B cell (primary cell): ENCODE measurements around the gene USO1. TPM values are rescaled to one million over a fixed set of nuclear protein-coding genes. Genes with fewer than 3 reads are reported as not detected.
"Not testable (repeated sequence)": the region's sequence is repeated elsewhere in the genome, so short reads cannot be mapped to it uniquely, and the experiment has no call there.

ENCODE experiments used
- ATAC-seq: fragments of 200-7000 bp; cut with Tn5 transposase; one replicate; pipeline ENCODE4 v1.10.0; 2021; ENCODE audit warnings: low read depth, mild to moderate bottlenecking, moderate number of reproducible peaks, moderate library complexity
- CTCF ChIA-PET: fragments of 350-600 bp; sonication (Branson Sonifier 250); formaldehyde crosslinking; loops from one replicate; lab custom pipeline; 2021; ENCODE audit warnings: antibody characterized with exemption, inconsistent platforms; lab: Charles Lee
- POLR2A ChIA-PET: fragments of 350-600 bp; sonication (Branson Sonifier 250); formaldehyde crosslinking; loops from one replicate; lab custom pipeline; 2021; ENCODE audit warnings: antibody characterized with exemption; lab: Charles Lee
- DNase-seq: peaks from one replicate; pipeline ENCODE4 v3.0.0; 2013
- H2AFZ ChIP-seq: 2 replicates; pipeline ENCODE4 v1.6.1; 2012; ENCODE audit warnings: mild to moderate bottlenecking, low read depth, low read length; ENCODE audit not compliant: insufficient read depth, poor library complexity, severe bottlenecking
- H3K27ac ChIP-seq, 2 donors: 1 replicate in 1 of 2; 2 replicates in 1 of 2; pipeline ENCODE4 v1.5.1; 2012 to 2013; ENCODE audit warnings: low read length in 2 of 2, mild to moderate bottlenecking in 2 of 2, moderate library complexity in 1 of 2
- H3K27me3 ChIP-seq, 4 experiments: fragments of 200-600 bp in 1 of 4; sonication (generic) in 1 of 4; replicated peaks in 1 of 4; 1 replicate in 2 of 4; 2 replicates in 2 of 4; pipeline versions ENCODE4 v1.6.1 to v1.7.0; 2013 to 2016; ENCODE audit warnings: low read length in 3 of 4, mild to moderate bottlenecking in 2 of 4, mixed read lengths in 1 of 4, moderate library complexity in 1 of 4; ENCODE audit not compliant: insufficient read depth in 4 of 4, control insufficient read depth in 3 of 4; ENCODE audit errors: control extremely low read depth in 1 of 4
- H3K36me3 ChIP-seq, 2 experiments: replicated peaks in 1 of 2; 1 replicate in 1 of 2; 2 replicates in 1 of 2; pipeline versions ENCODE4 v1.6.1 to v1.7.1; 2013; ENCODE audit warnings: low read length in 1 of 2; ENCODE audit not compliant: insufficient read depth in 2 of 2, control insufficient read depth in 1 of 2; ENCODE audit errors: control extremely low read depth in 1 of 2, extremely low read depth in 1 of 2
- H3K4me1 ChIP-seq, 2 donors: fragments of 200-600 bp in 1 of 2; sonication (generic) in 1 of 2; 1 replicate in 1 of 2; 2 replicates in 1 of 2; pipeline versions ENCODE4 v1.5.1 to v1.6.1; 2013 to 2017; ENCODE audit warnings: low read length in 2 of 2; ENCODE audit not compliant: control insufficient read depth in 2 of 2, insufficient read depth in 2 of 2
- H3K4me2 ChIP-seq: replicated peaks from 2 replicates; pipeline ENCODE3; 2012; ENCODE audit warnings: mild to moderate bottlenecking, low read depth, low read length; ENCODE audit not compliant: poor library complexity, severe bottlenecking
- H3K4me3 ChIP-seq, 5 experiments: fragments of 200-600 bp in 1 of 5; sonication (generic) in 1 of 5; 1 replicate in 3 of 5; 2 replicates in 2 of 5; pipeline versions ENCODE4 v1.5.1 to v1.7.0; 2011 to 2016; ENCODE audit warnings: low read length in 4 of 5, mild to moderate bottlenecking in 4 of 5, low read depth in 2 of 5, control low read depth in 1 of 5, moderate library complexity in 1 of 5; ENCODE audit not compliant: insufficient read depth in 1 of 5; ENCODE audit errors: control extremely low read depth in 1 of 5, extremely low read depth in 1 of 5
- H3K79me2 ChIP-seq: fragments of 200-600 bp; sonication (generic); one replicate; pipeline ENCODE4 v1.6.0; 2016; ENCODE audit warnings: low read length; ENCODE audit not compliant: control insufficient read depth, insufficient read depth
- H3K9ac ChIP-seq: fragments of 200-600 bp; sonication (generic); 2 replicates; pipeline ENCODE4 v1.6.1; 2017; ENCODE audit warnings: mild to moderate bottlenecking, low read length, moderate library complexity
- H3K9me3 ChIP-seq, 3 donors: one replicate each; pipeline versions ENCODE4 v1.6.1 to v1.7.1; 2013; ENCODE audit warnings: low read length in 2 of 3; ENCODE audit not compliant: control insufficient read depth in 2 of 3, insufficient read depth in 1 of 3; ENCODE audit errors: control extremely low read depth in 1 of 3
- H4K20me1 ChIP-seq: 2 replicates; pipeline ENCODE4 v1.6.0; 2012; ENCODE audit warnings: mild to moderate bottlenecking, low read length; ENCODE audit not compliant: insufficient read depth, control insufficient read depth, poor library complexity, severe bottlenecking
- H3K27ac Mint-ChIP-seq: one replicate; pipeline ENCODE4 v1.8.0; 2021; ENCODE audit warnings: mixed read lengths
- H3K27me3 Mint-ChIP-seq: one replicate; pipeline ENCODE4 v1.8.0; 2021; ENCODE audit warnings: mixed read lengths
- H3K4me1 Mint-ChIP-seq: one replicate; pipeline ENCODE4 v1.8.0; 2021; ENCODE audit warnings: mixed read lengths
- H3K4me3 Mint-ChIP-seq: one replicate; pipeline ENCODE4 v1.8.0; 2021; ENCODE audit warnings: mixed read lengths
- H3K9me3 Mint-ChIP-seq: one replicate; pipeline ENCODE4 v1.8.0; 2022; ENCODE audit warnings: mixed read lengths; ENCODE audit not compliant: insufficient read depth
- CTCF ChIP-seq: fragments of 200-600 bp; IDR thresholded peaks from one replicate; pipeline ENCODE4 v1.8.0; 2022; ENCODE audit warnings: antibody characterized with exemption, mild to moderate bottlenecking
- EZH2 ChIP-seq: IDR thresholded peaks from 2 replicates; pipeline ENCODE4 v1.6.1; 2012; ENCODE audit warnings: borderline replicate concordance, low read depth, mild to moderate bottlenecking, moderate library complexity, low read length; ENCODE audit not compliant: insufficient read depth, poor library complexity, severe bottlenecking
- WGBS: methylation state at CpG from one replicate; pipeline ENCODE4 v1.1.5; 2013; ENCODE audit warnings: missing lambda C conversion rate; ENCODE audit not compliant: insufficient coverage; 5-methylcytosine and 5-hydroxymethylcytosine counted together
- intact Hi-C: fragments of 100-400 bp; cut with micrococcal nuclease; formaldehyde crosslinking; loops from one replicate; pipeline ENCODE4 v1.10.0; 2022
- polyA plus RNA-seq: library from polyadenylated mRNA; depleted of rRNA; stranded (reverse); fragments of >200 nt; gene quantifications from 2 replicates; pipeline ENCODE4 v1.2.3, GENCODE V29; 2012
- total RNA-seq, 2 donors: library from RNA; stranded (reverse); fragments of 120-200 nt in 1 of 2; gene quantifications; 1 replicate in 1 of 2; 2 replicates in 1 of 2; pipeline versions ENCODE4 v1.2.3 to v1.2.4, GENCODE V29; 2013 to 2022

Gene USO1
- total and polyA plus RNA-seq, 2 donors (not counting 1 experiment from before 2014, with no cell fraction given): 12.3 to 45.0 TPM

GRCh38 chr4:75724867-75725724 is 719 bp downstream of the USO1 start:
- peak overlapping the region; percentile 99 for H3K4me3 Mint-ChIP-seq
- CTCF ChIA-PET: interaction anchor here (0.5 to 3.9 kb wide), 19 partner anchors 10 to 376 kb away, joined by 3 to 37 read pairs (median 7); partner anchors contain the start of genes CDKL2 and G3BP2
- H3K27ac Mint-ChIP-seq: peak overlapping the region; percentile 99

GRCh38 chr4:75725942-75726538 is 1.7 kb downstream of the USO1 start:
- intact Hi-C loops: loop anchor here (2.0 kb wide), 2 partner anchors 489 to 1431 kb away; partner anchors contain the start of gene CCNG2
- peak overlapping the region; percentile 85 for H3K4me2 ChIP-seq
- peak overlapping the region; percentile 97 for H3K9ac ChIP-seq
- not testable (repeated sequence) for H3K27ac ChIP-seq, H3K9me3 Mint-ChIP-seq, H3K9me3 ChIP-seq, H3K36me3 ChIP-seq, H3K27me3 ChIP-seq, H3K27me3 Mint-ChIP-seq, H4K20me1 ChIP-seq, H2AFZ ChIP-seq, DNase-seq, ATAC-seq
- Mint-ChIP-seq H3K4me1 (peaks cover 55% of the 10 kb centered on the region), H3K27ac (peak overlapping the region; percentile 99), H3K4me3 (peak overlapping the region; percentile 99)
- ChIA-PET POLR2A (interaction anchor here (2.4 kb wide), 1 partner anchor 53 kb away, joined by 27 read pairs; the partner anchor contains the start of gene G3BP2), CTCF (interaction anchor here (3.9 kb wide), 1 partner anchor 17 kb away, joined by 37 read pairs; no protein-coding TSS in a partner anchor)
- 90% methylated on average over 11 of the region's 20 CpGs for WGBS
- H3K4me1 ChIP-seq: peaks cover 17 to 26% of the 10 kb centered on the region in 2 donors
- peak overlapping the region in 1 of 5 experiments; percentile 90 for H3K4me3 ChIP-seq
- peaks cover 69% of the 10 kb centered on the region for H3K79me2 ChIP-seq

More at GRCh38 chr4:75724867-75725724, 719 bp downstream of the USO1 start:
- Histone ChIP-seq H3K4me2 (peak overlapping the region; percentile 85), H3K4me1 (peaks cover 17 to 26% of the 10 kb centered on the region in 2 donors), H3K27me3 (no peaks in the 10 kb centered on the region), H3K9me3 (no peaks in the 10 kb centered on the region), H4K20me1 (no peaks in the 10 kb centered on the region), H3K27ac (peak overlapping the region; percentile 90 to 91), H3K79me2 (peaks cover 65% of the 10 kb centered on the region), H2AFZ (peak overlapping the region; percentile 88), H3K4me3 (peak overlapping the region; percentile 68 to 99 (median 89)), H3K36me3 (peaks cover 0 to 2% of the 10 kb centered on the region in 2 experiments), H3K9ac (peak overlapping the region; percentile 97)
- DNase-seq: peak; percentile 72
- Mint-ChIP-seq H3K9me3 (no peaks in the 10 kb centered on the region), H3K4me1 (peaks cover 53% of the 10 kb centered on the region), H3K27me3 (no peaks in the 10 kb centered on the region)
- ATAC-seq: peak; percentile 14
- POLR2A ChIA-PET: interaction anchor here (0.6 to 2.4 kb wide), 8 partner anchors 15 to 791 kb away, joined by 3 to 27 read pairs (median 5); partner anchors contain the start of genes CDKL2, G3BP2, RCHY1 and THAP6
- under 1% methylated on average over 32 of the region's 50 CpGs for WGBS
- intact Hi-C loops: loop anchor here (1.0 to 2.0 kb wide), 7 partner anchors 27 to 1432 kb away; partner anchors contain the start of genes CCNG2, CDKL2, G3BP2 and RCHY1
- TF ChIP-seq CTCF: no peak
- no peak for TF ChIP-seq EZH2
